GM12873 (cell line): Measurements from ENCODE around the gene ZXDC.

Experiments
- CTCF ChIP-seq: IDR thresholded peaks from 2 replicates; pipeline ENCODE4 v1.5.1; 2012; ENCODE audit warnings: low read depth, mild to moderate bottlenecking, moderate library complexity, low read length, control low read depth; ENCODE audit not compliant: insufficient read depth; ENCODE audit errors: missing control alignments

Gene ZXDC

GRCh38 chr3:126509597-126510307 lies 34.1 kb upstream of the ZXDC start:
- no peak for TF ChIP-seq CTCF

DNA sequence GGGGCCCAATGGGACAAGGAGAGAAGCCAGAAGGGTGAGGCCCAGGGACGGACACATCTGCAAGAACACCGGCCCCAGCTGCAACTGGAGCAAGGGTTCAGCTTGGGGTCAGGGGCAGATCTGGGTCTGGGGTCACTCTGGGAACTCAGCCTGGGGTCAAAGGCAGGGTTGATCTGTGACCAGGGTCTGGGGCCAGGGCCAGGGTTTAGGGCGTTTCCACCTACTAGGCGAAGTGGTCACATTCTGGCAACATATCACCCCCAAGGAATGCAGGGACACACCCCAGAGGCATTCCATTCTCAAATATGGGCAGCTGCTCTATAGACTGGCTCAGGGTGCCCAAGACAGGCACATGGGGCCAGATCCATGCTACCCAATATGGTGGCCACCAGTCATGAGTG lies 32.9 kb upstream of the ZXDC start:
- TF ChIP-seq CTCF: no peak

- no peak for TF ChIP-seq CTCF
These were observed 32.2 kb upstream of the ZXDC start for GRCh38 chr3:126507886-126508285.

DNA sequence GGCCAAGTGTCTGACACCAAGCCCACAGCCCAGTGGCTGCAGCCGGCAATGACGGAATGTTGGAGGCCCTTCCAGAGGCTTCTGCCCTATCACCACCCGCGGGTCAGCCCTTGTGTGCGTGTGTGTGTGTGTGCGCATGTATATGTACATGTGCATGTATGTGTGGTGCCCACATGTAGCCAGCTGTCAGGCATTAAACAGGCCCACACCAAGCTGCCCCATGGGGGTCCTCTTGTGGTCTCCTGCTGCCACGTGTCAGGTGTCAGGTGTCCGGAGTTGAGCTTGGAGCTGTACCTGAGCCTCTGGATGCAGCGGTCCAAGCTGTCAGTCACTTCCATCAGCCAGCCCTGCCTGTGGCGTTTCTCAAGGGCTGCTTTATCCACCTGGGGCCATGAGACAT lies 28.0 kb upstream of the ZXDC start:
- no peak for TF ChIP-seq CTCF

- TF ChIP-seq CTCF: no peak
These were observed 27.0 kb upstream of the ZXDC start for GRCh38 chr3:126502656-126503055.

GRCh38 chr3:126501736-126502135 lies 26.0 kb upstream of the ZXDC start:
- TF ChIP-seq CTCF: no peak

- TF ChIP-seq CTCF: no peak
These were observed 25.4 kb upstream of the ZXDC start for GRCh38 chr3:126501054-126501453.

DNA sequence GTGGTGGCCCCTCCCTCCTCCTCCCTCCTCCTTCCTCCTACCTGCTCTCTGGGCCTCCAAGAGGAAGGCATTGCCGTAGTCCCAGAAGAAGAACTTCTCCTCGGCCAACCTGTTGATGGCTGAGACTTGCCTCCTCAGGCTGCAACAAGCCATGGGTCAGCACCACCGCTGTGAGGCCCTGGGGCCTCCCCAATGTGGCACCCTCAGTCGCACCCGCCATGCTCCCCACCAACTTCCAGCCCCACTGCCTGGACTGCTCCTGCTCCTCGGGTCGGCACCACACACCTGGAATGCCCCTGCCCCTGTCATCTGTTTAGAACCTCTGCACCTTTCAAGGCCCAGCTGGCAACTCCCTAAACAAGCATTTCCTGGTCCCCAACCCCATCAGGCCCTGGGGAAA lies 24.3 kb upstream of the ZXDC start:
- no peak for TF ChIP-seq CTCF
